NCI-H2029 treated with DMSO at 0.1 percent for 48 hours (cell line): ENCODE results near the gene E2F6.
"Not testable (repeated sequence)": the region's sequence is repeated elsewhere in the genome, so short reads cannot be mapped to it uniquely, and the experiment has no call there.

ENCODE experiments used
- DNase-seq: peaks from one replicate; lab custom pipeline; 2025; lab: John Stamatoyannopoulos, UW

E2F6 gene

DNA sequence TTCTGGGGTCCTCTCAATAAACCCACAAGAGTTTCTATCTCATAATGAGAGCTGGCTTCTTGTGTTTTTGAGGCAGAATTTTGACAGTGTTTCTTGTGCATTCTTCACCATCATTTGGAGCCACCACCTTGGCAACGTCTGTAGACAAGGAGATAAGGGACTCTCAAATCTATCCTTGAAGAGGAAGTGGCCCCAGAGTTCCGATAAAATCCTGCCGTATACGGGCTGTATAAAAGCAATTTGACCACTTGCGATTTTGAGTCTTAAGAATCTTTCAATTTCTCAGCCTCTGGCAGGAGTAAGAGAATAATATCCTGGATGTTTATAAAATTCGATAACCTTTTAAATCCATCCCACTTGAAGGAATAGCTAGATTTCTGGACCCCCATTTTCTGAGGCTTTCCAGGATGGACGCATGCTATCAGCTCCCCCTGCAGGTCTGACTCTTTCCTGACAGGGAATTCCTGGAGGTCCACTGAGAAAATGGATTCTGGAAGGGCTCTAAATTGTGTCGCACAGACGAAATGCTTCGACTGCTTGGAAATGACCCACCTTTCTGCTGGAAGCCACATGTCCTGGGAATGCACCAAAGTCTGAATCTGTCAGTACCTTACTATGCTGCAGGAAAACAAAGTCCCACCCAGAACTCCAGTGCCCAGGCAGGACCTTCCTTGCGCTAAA is 54.1 kb downstream of the E2F6 start:
- DNase-seq, result peak; percentile 12

DNA sequence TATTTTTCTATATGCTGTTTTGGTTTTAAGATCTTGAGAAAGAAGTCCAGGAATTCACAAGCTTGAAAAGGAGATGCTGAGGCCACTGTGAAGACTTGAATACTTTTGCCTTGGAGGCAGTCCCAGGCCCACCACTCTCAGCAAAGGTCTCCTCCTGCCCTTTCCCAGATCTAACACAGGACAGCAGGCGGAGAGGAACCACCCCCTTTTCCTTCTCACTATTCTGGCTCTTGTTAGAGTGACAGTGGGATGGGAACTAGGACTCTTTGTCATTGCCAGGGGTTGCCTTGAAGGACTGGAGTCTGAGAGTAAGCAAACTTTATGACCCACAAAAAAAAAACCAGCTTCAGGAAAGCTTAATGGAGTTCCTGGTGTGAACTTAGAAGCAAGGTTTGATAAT is 54.7 kb downstream of the E2F6 start:
- no peak for DNase-seq

DNA sequence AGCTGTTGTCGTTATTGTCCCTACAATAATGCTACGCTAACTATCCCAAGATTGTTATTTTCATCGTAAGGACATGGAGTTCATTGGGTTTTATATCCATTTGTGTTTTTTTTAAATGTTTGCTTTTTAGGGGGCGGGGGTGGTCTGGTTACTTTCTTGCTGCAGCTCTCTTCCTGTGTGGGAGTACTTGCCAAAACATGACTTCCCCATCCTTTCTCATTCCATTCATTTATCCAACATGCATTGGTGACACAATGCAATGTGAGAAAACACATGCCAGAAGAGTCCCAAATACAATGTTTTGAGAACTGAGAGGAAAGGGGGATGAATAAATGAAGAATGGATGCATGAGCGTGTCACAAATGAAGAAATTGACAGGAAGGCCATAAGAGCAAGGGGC is 55.9 kb downstream of the E2F6 start:
- no peak for DNase-seq

- no peak for DNase-seq
Measured at GRCh38 chr2:11409572-11409959, 56.4 kb downstream of the E2F6 start.

DNA sequence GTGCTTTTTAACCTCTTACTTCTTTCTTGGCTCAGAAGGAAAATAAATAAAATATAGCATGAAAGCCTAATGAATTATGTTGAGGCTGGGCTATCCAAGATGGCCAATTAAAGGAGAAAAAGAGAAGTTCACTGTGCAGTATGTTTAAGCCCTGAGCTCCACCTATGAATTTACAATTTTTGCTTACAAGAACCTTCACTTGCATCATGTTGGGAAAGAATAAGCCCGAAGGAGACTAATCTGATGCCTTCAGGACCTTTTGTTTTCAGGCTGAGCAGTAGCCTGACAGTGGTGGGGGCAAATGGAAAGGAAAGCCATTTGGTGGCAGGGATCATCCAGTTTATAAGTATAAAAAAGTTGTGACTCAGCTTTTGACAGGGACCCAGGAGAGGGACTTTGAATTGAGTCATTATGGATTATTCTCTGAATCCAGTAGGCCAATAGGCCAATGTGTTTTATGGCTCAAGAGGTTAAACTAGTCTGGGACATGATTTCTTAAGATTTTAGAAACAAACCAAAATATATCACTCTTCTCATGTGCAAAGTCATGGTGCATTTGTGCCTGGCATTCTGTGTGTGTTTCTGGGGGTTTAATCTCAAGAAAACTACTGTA is 56.9 kb downstream of the E2F6 start:
- DNase-seq, result no peak

DNA sequence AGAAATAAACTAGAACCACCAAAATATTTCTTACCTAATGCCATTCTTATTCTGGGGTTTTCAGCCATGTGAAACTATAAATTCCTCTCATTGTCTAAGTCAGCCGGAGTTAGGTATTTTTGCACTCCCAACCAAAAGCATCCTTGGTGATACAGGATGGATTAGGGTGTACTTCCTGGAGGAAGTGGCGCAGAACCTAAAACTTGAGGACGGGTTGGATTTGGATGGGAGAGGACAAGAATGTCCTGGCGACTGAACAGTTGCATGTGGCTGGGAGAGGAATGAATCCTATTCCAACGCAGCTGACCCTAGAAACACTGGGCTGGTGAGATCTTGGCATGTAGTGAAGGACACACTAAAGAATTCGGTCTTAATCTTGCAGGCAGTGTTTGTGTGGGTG is 58.5 kb downstream of the E2F6 start:
- DNase-seq, result no peak

DNA sequence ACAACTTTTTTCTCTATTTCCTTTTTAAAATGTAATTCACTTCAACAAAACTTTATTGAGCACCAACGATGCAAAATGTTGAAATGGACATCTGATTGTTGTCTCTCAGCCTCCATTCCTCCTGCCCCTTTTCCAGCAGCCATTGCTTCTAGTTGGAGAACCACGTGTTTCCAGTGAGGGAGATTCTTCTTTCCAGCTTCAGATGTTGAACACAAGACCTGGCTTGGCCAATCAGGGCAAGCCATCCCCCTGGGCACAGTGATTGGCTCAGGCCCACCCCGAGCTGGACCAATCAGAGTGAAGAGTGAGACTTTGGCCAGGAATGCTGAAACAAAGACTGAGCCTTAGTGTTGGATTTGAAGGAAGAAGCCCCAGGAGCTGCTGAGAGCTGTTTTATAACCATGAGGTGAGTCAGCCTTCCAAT is 59.0 kb downstream of the E2F6 start:
- DNase-seq, result no peak

DNA sequence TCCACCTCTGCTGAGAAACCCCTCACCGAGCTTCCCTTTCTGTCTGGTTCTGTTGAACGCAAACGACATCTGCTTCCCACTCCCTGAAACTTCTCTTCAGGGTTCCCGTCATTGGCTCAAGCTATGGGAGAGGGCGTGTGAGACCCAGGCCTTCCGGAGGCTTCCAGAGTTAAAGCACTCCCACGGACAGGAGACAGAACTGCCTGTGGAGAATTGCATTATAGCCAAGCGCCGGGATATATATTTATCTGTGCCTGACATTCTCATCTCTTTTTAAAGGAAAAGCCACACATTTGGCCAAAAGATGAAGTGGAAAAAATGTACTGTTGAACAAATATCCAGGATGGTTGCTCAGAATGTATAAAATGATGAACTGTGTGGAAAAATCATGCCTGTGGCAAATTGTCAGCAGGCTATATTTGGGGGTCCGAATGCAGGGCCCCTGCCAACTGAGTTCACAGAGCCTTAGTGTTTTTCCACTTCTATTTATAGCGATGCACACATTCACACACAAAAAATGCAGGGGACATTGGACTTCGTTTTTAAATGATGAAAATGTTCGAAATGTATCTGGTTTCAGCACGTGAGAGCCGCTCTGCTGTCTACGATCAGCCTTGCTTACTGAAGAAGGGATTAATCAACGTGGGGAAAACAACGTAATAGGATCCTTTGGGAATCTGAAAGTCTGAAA is 59.5 kb downstream of the E2F6 start:
- no peak for DNase-seq

DNA sequence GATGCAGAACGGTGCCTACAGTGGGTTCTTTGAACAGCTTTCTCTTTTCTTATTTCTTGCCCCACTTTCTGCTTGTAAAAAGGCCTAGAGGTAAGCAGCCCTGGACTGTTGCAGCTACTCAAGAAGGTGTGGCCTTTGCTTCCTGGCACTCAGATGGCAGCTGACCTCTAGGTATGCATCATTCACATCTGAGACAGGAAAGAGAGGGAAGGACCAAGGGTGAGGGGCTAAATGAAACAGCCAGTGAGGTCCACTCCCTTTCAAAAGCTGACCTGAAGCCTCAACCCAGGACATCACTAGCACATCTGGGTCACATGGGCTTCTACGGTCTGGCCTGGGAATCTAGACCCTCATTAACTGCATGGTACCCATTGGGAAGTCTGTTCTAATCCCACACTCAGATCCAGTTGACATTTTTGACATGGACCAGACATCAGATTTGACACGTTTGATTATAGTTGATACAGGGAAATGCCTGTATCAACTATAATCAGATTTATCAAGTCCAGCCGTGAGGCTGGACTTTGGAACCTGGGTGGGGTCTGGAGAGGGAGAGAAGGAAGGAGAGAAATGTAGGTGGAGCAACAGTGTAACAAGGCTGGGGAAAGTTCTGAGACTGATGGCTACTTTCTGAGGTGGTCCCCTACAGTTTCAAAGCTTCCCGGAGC is 60.2 kb downstream of the E2F6 start:
- DNase-seq, result no peak

- not testable (repeated sequence) for DNase-seq
Measured at GRCh38 chr2:11405074-11405406, 60.9 kb downstream of the E2F6 start.

GRCh38 chr2:11404376-11405073 is 61.4 kb downstream of the E2F6 start:
- no peak for DNase-seq

DNA sequence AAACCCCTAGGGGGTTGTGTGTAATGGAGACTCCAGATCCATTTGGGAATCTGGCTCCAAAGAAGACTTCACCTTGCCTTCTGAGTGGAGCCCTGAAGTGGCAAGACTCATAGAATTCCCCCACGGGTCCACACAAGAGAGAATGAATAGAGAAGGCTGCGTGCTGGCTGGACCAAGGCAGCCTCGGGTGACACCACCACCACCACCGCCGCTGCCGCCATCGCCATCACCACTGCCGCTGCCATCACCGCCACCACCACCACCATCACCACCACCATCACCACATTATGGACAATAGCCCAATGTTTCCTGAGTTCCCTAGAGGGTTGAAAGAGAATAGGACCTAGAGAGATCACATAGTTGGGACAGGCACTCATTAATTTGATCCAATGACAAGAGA is 63.5 kb downstream of the E2F6 start:
- no peak for DNase-seq

GRCh38 chr2:11399438-11399762 is 66.6 kb downstream of the E2F6 start:
- DNase-seq, result no peak

- peak; percentile 46 for DNase-seq
Measured at GRCh38 chr2:11398750-11399437, 67.1 kb downstream of the E2F6 start.

DNA sequence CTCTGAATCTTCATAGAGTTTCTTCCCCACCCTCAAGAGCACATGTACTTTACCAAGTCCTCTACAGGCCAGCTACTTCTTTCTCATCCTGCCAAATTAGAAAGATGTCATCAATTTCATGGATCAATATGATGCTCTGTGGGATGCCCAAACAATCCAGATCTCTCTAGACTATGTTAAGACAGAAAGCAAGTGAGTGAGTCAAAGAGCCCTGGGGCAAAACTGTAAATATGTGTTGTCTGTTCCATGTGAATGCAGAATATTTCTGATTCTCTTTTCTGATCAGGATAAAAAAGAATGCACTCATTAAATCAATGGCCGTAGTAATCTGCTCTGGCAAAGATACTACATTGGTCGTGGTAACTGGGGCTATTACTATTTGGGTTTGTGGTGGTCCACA is 68.4 kb downstream of the E2F6 start:
- DNase-seq, result no peak

- DNase-seq, result peak; percentile 64
Measured at GRCh38 chr2:11396467-11397445, 69.2 kb downstream of the E2F6 start.

- no peak for DNase-seq
Measured at GRCh38 chr2:11396021-11396420, 69.9 kb downstream of the E2F6 start.

DNA sequence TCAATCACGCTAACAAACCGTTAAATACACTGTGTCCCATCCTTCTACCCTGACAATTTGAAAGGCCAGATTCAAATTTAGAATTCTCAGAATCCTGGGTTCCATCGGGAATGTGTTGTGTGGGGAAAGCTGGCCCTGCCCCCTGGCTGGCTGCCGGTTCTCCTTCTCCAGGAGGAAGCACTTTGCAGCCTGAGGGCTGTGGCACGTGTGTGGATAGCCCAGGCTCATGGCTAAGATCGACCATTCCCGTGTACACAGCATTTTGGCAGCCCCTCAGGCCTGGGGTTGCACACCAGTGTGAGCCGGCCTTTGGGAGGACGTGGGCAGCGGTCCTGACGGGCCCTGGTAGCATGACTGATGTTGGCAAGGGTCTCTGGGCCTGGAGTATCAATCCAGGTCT is 70.6 kb downstream of the E2F6 start:
- DNase-seq, result no peak
